Testis (tissue), 3 donors: ENCODE data around the gene DCAKD. TPM values are rescaled to one million over a fixed set of nuclear protein-coding genes. Genes with fewer than 3 reads are reported as not detected.

Source experiments
- DNase-seq: peaks from one replicate; pipeline ENCODE4 v3.0.0-alpha.2; 2019
- H3K27ac ChIP-seq, 2 donors: fragments of 200-600 bp; sonication (generic); one replicate each; pipeline ENCODE4 v1.5.1; 2019
- H3K27me3 ChIP-seq: fragments of 200-600 bp; sonication (generic); one replicate; pipeline ENCODE4 v1.5.1; 2019
- H3K36me3 ChIP-seq: fragments of 200-600 bp; sonication (generic); one replicate; pipeline ENCODE4 v1.5.1; 2017; ENCODE audit warnings: low read depth; ENCODE audit errors: missing control alignments
- H3K4me1 ChIP-seq: fragments of 200-600 bp; sonication (generic); one replicate; pipeline ENCODE4 v1.5.1; 2019
- H3K4me3 ChIP-seq, 2 donors: fragments of 200-600 bp; sonication (generic); one replicate each; pipeline ENCODE4 v1.5.1; 2017 to 2019
- H3K9me3 ChIP-seq: fragments of 200-600 bp; sonication (generic); one replicate; pipeline ENCODE4 v1.5.1; 2017
- POLR2A ChIP-seq: fragments of 450-650 bp; IDR thresholded peaks from one replicate; pipeline ENCODE4 v1.6.1; 2017; ENCODE audit warnings: antibody characterized with exemption, mild to moderate bottlenecking, moderate library complexity
- WGBS, 2 donors: methylation state at CpG; one replicate each; pipeline ENCODE4 v1.1.5; 2018; 5-methylcytosine and 5-hydroxymethylcytosine counted together
- intact Hi-C: fragments of 100-400 bp; cut with DNase I; formaldehyde crosslinking; loops from one replicate; pipeline ENCODE4 v1.15.1; 2023; ENCODE audit warnings: low total_unique reads
- polyA plus RNA-seq: library from polyadenylated mRNA; stranded (reverse); fragments of 350-450 nt; fragmentation: Illumina TruSeq; extraction: RNeasy Lipid Tissue Mini Kit (QIAGEN cat#74804); gene quantifications from one replicate; pipeline ENCODE4 v1.2.3, GENCODE V29; 2014; ENCODE audit warnings: low read depth, low replicate concordance; ENCODE audit not compliant: insufficient read depth
- total RNA-seq, 2 donors: library from RNA; depleted of rRNA; stranded (reverse); fragments of >200 nt; gene quantifications; one replicate each; pipeline ENCODE4 v1.2.3, GENCODE V29; 2016
- TF ChIP-seq, protein P1 (sequence below), 3 experiments: fragments of 450-650 bp in 2 of 3; fragments of 200-600 bp in 1 of 3; sonication (generic) in 1 of 3; IDR thresholded peaks; one replicate each; pipeline ENCODE4 v1.5.1; 2016 to 2019; ENCODE audit warnings: antibody characterized with exemption in 3 of 3, mild to moderate bottlenecking in 2 of 3, moderate library complexity in 1 of 3

The DCAKD gene
- total and polyA plus RNA-seq, 3 donors from 2014 or later = 33.2 to 72.5 (median 63.1) TPM

DNA sequence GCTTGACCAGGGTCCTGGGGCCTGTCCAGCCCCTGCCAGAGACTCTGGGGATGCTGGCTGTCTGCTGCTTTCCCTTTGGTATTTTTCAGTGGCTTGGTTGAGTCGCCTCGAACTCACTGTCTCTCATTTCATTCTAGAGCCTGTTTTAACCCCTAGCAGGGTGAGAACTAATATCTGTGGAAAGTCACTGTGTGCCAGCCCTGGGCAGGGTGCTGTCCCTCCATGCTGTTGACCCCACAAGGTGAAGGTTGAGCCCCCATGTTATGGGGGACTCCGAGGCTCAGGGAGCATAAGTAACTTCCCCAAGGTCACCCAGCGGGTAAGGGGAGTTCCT, 33.0 kb downstream of the DCAKD start:
- no peak for TF ChIP-seq POLR2A
- TF ChIP-seq, protein P1, sequence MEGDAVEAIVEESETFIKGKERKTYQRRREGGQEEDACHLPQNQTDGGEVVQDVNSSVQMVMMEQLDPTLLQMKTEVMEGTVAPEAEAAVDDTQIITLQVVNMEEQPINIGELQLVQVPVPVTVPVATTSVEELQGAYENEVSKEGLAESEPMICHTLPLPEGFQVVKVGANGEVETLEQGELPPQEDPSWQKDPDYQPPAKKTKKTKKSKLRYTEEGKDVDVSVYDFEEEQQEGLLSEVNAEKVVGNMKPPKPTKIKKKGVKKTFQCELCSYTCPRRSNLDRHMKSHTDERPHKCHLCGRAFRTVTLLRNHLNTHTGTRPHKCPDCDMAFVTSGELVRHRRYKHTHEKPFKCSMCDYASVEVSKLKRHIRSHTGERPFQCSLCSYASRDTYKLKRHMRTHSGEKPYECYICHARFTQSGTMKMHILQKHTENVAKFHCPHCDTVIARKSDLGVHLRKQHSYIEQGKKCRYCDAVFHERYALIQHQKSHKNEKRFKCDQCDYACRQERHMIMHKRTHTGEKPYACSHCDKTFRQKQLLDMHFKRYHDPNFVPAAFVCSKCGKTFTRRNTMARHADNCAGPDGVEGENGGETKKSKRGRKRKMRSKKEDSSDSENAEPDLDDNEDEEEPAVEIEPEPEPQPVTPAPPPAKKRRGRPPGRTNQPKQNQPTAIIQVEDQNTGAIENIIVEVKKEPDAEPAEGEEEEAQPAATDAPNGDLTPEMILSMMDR (IDR thresholded peaks at IDR 0.05) = no peak
- 5 to 21% methylated on average over 2 to 4 of the region's 4 CpGs for WGBS, 2 donors
- H3K4me1 ChIP-seq = peaks cover 34% of the 10 kb centered on the region
- DNase-seq = no peak
- H3K27me3 ChIP-seq = no peaks in the 10 kb centered on the region
- H3K4me3 ChIP-seq = peak overlapping the region; percentile 43 to 56
- no peak overlapping the region for H3K27ac ChIP-seq
- no peaks in the 10 kb centered on the region for H3K36me3 ChIP-seq
- intact Hi-C loops = loop anchor here (10.0 kb wide), 1 partner anchor 244 kb away; no protein-coding TSS in a partner anchor
- H3K9me3 ChIP-seq = no peaks in the 10 kb centered on the region

DNA sequence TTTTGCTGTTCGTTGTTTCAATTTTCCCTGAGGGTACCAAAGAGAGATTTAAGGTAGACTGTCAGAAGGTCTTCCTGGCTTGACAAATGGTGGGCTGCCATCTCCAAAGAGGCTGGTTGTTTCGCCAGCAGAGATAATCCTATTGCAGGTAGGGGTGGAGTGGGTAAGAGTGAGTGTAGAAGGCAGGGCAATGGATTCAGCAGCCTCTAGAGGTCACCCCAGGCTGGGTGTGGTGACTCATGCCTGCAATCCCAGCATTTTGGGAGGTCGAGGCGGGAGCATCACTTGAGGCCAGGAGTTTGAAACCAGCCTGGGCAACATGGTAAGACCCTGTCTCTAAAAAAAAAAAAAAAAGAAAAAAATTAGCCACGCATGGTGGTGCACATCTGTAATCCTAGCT, 34.6 kb downstream of the DCAKD start:
- Histone ChIP-seq H3K27ac (no peak overlapping the region), H3K4me1 (peaks cover 31% of the 10 kb centered on the region)
- TF ChIP-seq POLR2A = no peak
- TF ChIP-seq, protein P1 (IDR thresholded peaks at IDR 0.05) = no peak

DNA sequence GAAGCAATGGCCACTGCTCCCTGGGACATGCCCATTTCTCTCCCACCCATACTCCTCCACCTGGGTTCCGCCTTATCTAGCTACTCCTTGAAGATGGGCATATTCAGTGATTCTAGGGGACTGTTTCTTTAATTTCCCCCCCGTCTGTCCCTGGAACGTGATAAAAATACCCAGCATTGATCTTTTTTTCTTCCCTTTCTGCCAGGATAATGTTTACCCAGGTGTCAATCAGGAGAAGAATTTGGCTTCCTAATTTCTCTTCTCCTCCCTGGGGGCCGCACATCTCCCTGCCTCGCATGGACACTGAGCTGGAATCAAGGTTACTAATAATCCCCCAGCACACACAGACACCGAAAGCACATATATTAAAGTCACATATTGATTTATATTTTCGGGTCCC, 35.2 kb downstream of the DCAKD start:
- WGBS, 2 donors = 71 to 74% methylated on average over 7 of the region's 7 CpGs
- H3K36me3 ChIP-seq = no peaks in the 10 kb centered on the region
- intact Hi-C loops = loop anchor here (10.0 kb wide), 1 partner anchor 241 kb away; no protein-coding TSS in a partner anchor
- H3K27me3 ChIP-seq = no peaks in the 10 kb centered on the region
- H3K9me3 ChIP-seq = no peaks in the 10 kb centered on the region
- H3K4me3 ChIP-seq = no peak overlapping the region
- H3K4me1 ChIP-seq = peaks cover 25% of the 10 kb centered on the region
- no peak for DNase-seq
- H3K27ac ChIP-seq = no peak overlapping the region
- no peak for TF ChIP-seq POLR2A
- TF ChIP-seq, protein P1 (IDR thresholded peaks at IDR 0.05) = no peak

More for the DNA sequence above, 34.6 kb downstream of the DCAKD start:
- H3K27me3 ChIP-seq = no peaks in the 10 kb centered on the region
- WGBS, 2 donors = 80 to 83% methylated on average over 5 of the region's 5 CpGs
- intact Hi-C loops = loop anchor here (10.0 kb wide), 1 partner anchor 242 kb away; no protein-coding TSS in a partner anchor
- no peaks in the 10 kb centered on the region for H3K9me3 ChIP-seq
- no peaks in the 10 kb centered on the region for H3K36me3 ChIP-seq
- DNase-seq = no peak
- no peak overlapping the region for H3K4me3 ChIP-seq

DNA sequence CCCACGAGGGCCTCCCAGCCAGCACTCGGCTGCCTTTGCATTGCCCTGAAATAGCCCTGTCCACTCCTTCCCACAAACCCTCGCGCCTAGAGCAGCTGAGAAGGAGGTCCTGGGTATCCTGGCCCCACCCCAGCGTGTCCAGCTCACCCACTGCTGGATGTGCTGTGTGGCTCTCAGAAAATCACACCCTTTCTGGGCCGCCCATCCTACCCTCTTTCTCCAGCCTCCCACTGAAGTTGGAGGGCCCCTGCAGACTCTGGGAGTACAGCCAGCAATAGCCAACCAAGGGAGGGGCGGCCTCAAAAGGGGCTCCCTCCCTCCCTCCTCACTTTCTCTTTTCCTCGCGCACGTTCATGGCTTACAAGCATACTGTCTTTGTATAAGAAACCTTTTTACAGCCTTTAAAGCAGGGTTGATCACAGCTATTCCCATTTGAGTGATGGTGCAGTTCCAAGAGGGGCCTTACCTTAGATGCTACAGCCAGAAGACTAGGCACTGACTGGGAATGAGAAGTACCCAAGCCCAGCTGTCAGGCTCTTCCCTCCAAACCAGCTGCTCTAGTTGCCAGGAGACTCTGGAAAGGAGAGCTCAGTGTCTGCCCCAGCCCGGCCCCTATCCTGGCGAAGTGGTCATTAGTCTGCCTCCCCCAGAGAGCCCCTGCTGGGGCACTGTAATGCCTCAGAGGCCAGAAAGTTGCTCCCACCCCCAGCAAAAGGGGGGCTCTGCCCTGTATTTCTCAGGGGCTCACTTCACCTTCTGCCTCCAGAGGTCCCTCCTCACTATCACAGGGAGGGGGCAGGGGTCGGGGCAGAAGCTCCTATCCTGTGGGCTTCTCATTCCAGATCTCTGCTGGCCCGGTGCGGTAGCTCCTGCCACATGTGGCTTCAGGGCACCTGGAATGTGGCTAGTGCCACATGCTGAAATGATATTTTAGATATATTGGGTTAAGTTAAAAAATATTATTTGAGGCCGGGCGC, 38.1 kb downstream of the DCAKD start:
- Histone ChIP-seq H3K27ac (no peak overlapping the region), H3K9me3 (no peaks in the 10 kb centered on the region), H3K4me3 (no peak overlapping the region), H3K4me1 (peaks cover 9% of the 10 kb centered on the region), H3K36me3 (no peaks in the 10 kb centered on the region), H3K27me3 (no peaks in the 10 kb centered on the region)
- intact Hi-C loops = loop anchor here (10.0 kb wide), 1 partner anchor 239 kb away; no protein-coding TSS in a partner anchor
- peak; percentile 40 for DNase-seq
- WGBS, 2 donors = 53 to 68% methylated on average over 14 to 17 of the region's 17 CpGs
- no peak for TF ChIP-seq POLR2A
- TF ChIP-seq, protein P1 (IDR thresholded peaks at IDR 0.05) = no peak
